Fibroblast of mammary gland (primary cell): Measurements from ENCODE around the gene ENTPD7.

Experiments used
- DNase-seq: peaks from one replicate; pipeline ENCODE4 v3.0.0-alpha.2; 2010; ENCODE audit warnings: low read depth
- H3K4me3 ChIP-seq: 2 replicates; pipeline ENCODE4 v1.5.1; 2011; ENCODE audit warnings: low read depth, mild to moderate bottlenecking, low read length, moderate library complexity; ENCODE audit not compliant: control insufficient read depth
- CTCF ChIP-seq: conservative IDR thresholded peaks from 2 replicates; pipeline ENCODE4 v1.5.1; 2011; ENCODE audit warnings: low read depth, low read length, inconsistent platforms; ENCODE audit not compliant: control insufficient read depth, insufficient read depth

Gene ENTPD7

GRCh38 chr10:99659031-99659867, at the start of gene ENTPD7:
Gene ENTPD7, plus strand, starts transcription at chr10:99659509. Its CDS starts 448 bp downstream, at chr10:99659957.
- no peak for TF ChIP-seq CTCF
- DNase-seq = peak; percentile 92

GRCh38 chr10:99610221-99610620, 49.1 kb upstream of the ENTPD7 start:
- TF ChIP-seq CTCF = no peak
- no peak overlapping the region for H3K4me3 ChIP-seq
- DNase-seq = no peak

More at GRCh38 chr10:99659031-99659867, at the start of gene ENTPD7:
- peak within 1 kb of the TSS; percentile 73 for H3K4me3 ChIP-seq

GRCh38 chr10:99611326-99611725, 48.0 kb upstream of the ENTPD7 start:
- H3K4me3 ChIP-seq = no peak overlapping the region
- TF ChIP-seq CTCF = no peak
- no peak for DNase-seq

GRCh38 chr10:99612167-99612831, 47.0 kb upstream of the ENTPD7 start:
- no peak overlapping the region for H3K4me3 ChIP-seq
- peak; percentile 88 for TF ChIP-seq CTCF
- DNase-seq = peak; percentile 69

GRCh38 chr10:99615426-99615825, 43.9 kb upstream of the ENTPD7 start:
- DNase-seq = no peak
- H3K4me3 ChIP-seq = no peak overlapping the region
- TF ChIP-seq CTCF = no peak

- H3K4me3 ChIP-seq = peak overlapping the region; percentile 95
- no peak for TF ChIP-seq CTCF
- DNase-seq = no peak
Observed at GRCh38 chr10:99617696-99618095, 41.6 kb upstream of the ENTPD7 start.
